ACHN (cell line): Measurements from ENCODE around the gene HSD17B7.
A peak's percentile ranks its signal among the peaks of the same experiment; 100 is the strongest.
"Not testable (repeated sequence)": the region's sequence is repeated elsewhere in the genome, so short reads cannot be mapped to it uniquely, and the experiment has no call there.

Experiments
- DNase-seq: peaks from one replicate; pipeline ENCODE4 v3.0.0-alpha.2; 2015
- in situ Hi-C: cut with HindIII; loops from 2 replicates; pipeline ENCODE4 v1.10.0; 2017; ENCODE audit warnings: low sequenced_read_pairs, low pct_ligation_motif_present, low pct_unique_long_range_greater_than_20kb

HSD17B7 gene

DNA sequence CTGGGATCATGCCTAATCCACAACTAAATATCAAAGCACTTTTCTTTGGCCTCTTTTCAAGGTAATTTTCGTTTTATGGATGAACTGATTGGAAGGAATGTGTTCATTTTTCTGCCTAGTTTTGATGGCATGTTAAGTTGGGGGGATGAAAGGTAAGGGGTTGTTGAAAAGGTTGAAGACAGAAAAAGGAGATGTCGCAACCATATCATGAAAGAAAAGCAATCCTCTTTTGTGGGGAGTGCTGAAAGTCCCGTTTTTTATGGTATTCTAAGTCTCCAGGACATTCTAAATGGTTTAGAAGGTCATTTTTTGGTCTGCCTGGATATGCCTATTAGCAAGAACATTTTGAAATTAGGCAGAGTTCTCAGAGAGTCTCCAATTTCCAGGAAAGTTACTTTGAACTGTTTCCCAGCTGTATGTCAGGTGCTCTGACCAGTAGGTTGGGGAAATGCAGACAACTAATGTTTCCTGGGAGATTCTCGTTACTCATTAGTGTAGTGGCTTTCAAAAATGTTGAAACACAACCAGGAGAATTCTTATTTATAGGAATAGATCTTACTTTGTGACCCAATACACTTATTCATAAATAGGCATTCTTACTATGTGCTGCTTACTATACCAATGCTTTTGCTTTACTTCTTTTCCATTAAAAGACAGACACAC lies 6.2 kb downstream of the HSD17B7 start:
- in situ Hi-C loops, DNase-seq: not testable (repeated sequence)

DNA sequence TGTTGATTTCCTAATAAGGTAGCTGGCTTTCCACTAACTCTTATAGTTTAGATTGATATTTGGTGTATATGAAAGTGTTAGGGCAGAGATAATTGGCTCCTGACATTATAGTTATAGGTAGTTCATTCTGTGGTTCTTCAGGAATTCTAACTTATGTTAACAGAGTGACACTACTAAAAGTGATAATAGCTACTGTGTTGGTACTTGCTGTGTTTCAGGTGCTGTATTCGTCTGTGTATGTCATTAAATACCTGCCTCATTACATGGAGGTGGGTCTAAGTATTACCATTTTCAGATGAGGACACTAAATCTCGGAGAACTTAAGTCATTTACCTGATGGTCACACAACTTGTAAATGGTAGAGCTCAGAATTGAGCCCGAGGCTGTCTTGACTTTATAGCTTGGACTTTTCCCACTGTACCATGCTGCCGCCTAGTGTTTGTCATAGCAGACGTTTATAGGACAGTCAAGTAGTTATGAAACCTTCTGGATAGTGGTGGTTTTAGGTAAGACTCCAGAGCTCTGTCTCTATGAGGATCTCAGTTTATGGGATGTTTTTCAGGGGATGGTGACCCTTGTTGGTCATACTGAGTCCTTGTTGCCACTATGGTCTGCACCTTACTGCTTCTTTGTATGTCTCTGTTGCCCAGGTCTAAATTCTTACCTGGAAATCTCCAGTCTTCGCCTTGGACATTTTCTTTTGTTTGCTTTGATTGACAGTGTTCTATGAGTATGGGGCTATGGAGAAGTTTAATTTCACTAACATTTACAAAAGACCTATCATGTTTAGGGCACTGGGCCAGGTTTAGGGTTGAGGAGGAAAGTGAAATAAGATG lies 9.7 kb downstream of the HSD17B7 start:
- in situ Hi-C loops: not testable (repeated sequence)
- peak; percentile 67 for DNase-seq

DNA sequence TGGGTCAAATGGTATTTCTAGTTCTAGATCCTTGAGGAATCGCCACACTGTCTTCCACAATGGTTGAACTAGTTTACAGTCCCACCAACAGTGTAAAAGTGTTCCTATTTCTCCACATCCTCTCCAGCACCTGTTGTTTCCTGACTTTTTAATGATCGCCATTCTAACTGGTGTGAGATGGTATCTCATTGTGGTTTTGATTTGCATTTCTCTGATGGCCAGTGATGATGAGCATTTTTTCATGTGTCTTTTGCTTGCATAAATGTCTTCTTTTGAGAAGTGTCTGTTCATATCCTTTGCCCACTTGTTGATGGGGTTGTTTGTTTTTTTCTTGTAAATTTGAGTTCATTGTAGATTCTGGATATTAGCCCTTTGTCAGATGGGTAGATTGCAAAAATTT lies 17.0 kb downstream of the HSD17B7 start:
- DNase-seq, in situ Hi-C loops: not testable (repeated sequence)

DNA sequence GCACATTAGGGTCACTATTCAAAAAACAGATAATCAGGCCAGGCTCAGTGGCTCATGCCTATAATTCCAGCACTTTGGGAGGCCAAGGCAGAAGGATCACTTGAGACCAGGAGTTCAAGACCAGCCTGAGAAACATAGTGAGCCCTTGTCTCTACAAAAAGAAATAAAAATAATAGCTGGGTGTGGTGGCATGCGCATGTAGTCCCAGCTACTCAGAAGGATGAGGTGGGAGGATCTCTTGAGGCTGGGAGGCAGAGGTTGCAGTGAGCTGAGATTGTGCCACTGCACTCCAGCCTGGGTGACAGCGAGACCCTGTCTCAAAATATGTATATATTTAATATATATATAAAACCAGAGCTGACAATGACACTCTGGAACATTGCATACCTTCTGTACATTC lies 21.9 kb downstream of the HSD17B7 start:
- DNase-seq, in situ Hi-C loops: not testable (repeated sequence)

DNA sequence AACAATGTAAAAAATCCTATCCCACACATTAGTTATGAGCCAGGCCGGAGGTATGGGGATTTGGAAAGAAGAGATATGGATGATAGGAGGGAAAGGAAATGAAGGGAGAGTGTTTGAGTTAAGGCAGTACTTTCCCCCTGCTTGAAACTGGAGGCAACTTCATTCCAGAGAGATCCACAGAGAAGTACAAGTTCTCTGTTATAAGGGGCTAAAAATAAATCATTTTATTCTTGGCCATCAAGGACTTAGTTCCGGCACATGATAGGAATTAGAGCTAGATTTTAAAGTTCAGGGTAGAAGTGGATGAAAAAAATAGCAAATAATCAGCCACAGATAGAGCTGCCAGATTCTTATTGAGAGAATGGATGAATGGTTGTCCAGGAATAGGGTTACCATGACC lies 27.6 kb downstream of the HSD17B7 start:
- DNase-seq, in situ Hi-C loops: not testable (repeated sequence)

DNA sequence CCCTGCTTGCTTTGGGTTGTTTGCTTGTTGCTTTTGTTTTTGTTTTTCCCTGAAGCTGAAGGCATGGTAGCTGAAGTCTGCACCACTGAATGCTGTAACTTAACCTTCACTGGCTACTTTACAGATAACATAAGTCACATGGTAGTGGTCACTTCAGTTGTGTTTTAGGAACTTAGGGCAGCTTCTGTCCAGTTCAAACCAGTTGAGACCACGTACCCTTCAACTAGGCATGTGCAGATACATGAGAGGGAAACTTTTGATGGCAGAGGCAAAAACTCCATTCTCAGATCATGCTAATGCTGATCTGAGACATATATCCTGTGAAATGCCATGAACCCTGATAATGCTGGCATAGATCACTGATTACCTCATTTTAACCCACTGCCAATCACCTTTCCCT lies 28.2 kb downstream of the HSD17B7 start:
- DNase-seq, in situ Hi-C loops: not testable (repeated sequence)

DNA sequence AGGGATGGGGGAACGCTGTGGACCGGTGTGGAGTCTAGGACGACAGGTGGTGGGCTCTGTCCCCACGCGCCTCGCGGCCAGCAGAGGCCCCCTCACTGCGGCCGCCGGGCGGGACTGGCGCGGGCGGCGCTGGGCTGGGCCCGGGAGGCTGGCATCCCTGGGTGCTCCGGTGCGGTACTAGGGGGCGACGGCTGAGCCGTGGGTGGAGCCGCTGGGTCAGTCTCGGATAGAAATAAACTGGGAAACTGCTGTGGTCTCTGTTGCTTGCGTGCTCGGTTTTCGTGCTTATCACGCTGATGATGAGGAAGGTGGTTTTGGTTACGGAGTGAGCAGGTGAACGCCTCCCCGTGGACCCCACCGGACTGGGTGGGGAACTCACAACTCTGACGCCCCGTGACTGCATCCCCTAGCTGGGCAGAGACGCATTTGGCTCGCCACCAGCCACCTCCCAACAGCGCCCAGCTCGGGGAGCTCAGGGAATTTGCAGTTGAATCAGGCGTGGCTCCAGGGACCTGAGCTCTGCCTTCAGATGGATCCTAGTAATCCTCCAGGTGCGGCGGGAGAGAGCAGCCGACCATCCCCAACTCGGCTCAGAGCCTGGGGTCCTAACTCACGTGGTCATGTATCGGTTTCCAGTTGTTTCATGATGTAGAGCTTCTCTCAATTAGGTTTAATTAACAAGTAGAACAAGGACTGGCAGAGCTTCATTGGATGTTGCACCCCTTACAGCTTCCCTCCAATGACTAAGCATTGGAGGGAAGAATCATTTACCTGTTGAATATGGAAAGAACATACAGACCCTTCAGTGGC lies 32.1 kb downstream of the HSD17B7 start:
- peak; percentile 37 for DNase-seq

DNA sequence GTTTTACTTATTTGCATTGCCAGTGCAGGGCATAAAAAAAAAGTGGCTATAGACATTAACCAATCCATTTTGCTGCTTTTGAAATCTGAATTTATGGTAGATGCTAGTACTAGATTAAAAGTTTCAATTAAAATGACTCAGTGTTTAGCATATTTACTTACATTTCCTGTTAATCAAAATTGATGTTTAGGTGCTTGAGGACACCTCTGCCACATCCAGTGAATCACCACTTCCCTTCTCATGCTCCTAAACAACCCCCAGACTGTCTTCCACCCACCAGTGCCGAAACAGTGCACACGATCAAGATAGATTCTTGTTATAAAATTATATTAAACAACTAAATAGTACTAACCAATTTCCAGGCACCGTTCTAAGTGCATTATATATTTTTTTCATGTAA lies 32.7 kb downstream of the HSD17B7 start:
- in situ Hi-C loops: no loop called here
- no peak for DNase-seq

More for the DNA sequence above, 32.1 kb downstream of the HSD17B7 start:
- in situ Hi-C loops: no loop called here

DNA sequence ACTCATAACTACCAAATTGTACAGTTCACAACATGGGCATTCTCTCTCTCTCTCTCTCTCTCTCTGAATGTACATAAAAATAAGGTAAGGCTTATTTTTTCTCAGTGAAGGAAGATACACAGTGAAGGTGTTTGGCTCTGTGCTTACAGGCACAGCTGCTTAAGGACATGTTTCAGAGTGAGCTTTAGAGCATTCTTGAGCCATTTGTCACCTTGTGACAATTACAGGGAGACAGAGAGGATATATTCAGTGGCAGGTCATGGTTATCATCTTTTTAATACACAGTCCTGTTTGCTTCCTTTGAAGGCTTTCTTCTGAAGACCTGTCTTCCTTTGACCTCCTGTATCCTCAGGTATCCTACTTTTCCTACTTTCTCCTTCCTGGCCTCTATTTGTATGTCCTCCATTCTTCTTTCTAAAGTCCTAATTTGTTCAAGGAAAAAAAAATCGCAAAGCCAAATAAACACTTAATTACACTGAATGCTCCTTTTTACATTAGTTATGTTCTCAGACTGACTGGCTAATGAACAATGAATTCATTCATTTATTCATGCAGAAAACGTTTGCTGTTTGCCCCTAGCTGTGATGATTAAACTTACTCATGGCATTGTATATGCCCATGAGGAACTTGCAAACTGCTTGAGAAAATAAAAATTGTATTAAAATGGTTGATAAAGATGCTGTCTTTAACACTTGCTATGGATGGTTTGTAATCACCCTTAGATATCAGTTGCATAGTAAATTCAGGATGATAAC lies 33.4 kb downstream of the HSD17B7 start:
- in situ Hi-C loops: no loop called here
- no peak for DNase-seq

DNA sequence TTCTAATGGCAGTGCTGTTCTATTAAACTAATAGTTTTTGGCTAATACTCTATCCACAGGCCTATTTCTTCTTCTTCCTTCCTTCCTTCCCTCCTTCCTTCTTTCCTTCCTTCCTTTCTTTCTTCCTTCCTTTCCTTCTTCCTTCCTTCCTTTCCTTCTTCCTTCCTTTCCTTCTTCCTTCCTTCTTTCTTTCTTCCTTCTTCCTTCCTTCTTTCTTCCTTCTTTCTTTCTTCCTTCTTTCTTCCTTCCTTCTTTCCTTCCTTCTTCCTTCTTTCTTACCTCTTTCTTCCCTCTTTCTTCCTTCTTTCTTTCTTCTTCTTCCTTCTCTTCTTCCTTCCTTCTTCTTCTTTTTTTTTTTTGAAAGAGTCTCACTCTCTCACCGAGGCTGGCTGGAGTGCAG lies 38.8 kb downstream of the HSD17B7 start:
- no peak for DNase-seq
- in situ Hi-C loops: no loop called here

DNA sequence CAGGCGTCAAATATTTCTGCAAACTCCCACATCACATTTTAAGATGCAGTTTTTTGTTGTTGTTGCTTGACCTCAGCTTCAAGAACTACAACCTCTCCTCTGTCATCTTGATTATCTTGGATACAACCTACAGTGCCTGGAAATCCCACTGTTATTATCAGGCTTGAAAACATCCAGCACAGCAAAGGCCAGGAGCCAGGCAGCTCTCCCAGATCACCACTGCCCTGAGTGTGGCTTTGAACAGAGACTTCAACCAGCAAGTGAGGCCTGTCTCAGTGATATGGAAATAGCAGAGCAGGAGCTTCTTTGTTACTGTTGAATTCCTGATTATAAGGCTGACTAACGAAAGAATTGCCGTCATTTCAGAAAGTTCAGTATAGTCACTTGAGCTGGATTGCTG lies 42.0 kb downstream of the HSD17B7 start:
- in situ Hi-C loops: no loop called here
- no peak for DNase-seq

DNA sequence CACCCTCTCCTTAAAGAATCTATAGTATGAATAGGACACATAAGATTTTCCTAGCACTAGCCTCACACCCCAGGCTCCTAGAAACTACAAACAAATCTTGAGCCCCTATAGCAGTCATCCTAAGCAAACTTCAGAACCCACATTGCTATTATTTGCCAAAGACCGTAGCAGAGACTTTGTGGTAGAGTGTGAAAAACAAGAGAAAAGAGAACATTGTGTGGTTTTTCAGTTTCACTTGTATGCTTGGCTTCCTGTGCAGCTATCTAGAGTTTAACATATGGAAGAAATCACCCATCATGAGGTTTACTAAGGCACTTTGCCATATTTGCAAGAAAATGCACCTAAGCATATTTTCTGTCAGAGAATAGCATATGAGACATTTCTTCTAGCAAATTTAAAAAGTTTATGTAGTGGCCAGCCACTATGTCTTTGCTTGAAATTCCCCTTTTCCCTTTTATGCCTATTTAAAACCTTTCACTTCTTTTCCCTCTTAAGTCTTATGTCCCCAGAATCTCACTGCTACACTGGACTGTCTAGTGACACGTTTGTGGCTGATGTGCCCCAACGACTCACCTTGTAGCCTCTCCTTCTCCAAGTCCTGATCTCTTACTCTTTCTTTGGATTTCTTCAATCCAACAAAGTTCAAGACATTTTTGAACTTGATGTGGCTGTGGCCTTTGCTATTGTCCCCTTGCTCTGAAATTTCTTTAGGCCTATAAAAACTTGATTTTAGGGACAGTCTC lies 44.8 kb downstream of the HSD17B7 start:
- in situ Hi-C loops: no loop called here
- DNase-seq: no peak

DNA sequence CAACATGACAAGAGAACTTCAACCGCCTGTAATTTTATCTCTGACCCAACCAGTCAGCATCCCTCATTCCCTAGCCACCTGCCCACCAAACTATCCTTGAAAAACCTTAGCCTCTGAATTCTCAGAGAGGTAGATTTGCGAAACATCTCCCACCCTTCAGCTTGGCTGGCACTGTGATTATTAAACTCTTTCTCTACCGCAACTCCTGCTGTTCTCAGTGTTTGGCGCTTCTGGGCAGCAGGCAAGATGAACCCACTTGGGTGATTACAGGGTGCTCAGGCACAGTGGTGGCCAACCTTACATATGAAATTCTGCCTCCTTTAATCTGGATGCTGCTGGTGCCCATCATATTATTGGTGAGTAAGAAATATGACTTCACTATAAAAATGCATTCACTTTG lies 48.4 kb downstream of the HSD17B7 start:
- in situ Hi-C loops: no loop called here

DNA sequence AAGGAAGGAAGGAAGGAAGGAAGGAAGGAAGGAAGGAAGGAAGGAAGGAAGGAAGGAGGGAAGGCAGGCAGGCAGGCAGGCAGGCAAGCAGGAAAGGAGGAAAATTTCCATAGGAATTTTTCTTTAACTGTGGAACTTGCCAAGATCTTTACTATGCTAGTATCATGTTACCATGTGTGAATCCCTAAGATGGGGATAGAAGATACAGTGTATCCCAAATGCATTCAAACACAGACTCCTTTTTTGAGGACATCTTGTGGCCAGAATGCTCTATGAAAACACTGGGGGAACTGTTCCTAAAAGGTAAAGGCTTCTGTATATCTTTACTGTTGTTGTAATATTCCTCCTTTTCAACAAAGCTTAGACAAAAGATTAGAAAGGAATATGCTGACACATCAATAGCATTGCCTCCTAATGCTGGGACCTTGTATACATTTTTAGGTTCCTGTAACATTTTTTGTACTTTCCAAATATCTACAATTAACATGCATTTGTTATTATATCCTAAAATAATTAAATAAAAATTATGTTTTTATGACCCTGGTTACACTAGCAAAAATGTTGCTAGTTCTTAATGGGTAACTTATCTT lies 49.8 kb downstream of the HSD17B7 start:
- no peak for DNase-seq
- in situ Hi-C loops: no loop called here

More for the DNA sequence above, 48.4 kb downstream of the HSD17B7 start:
- no peak for DNase-seq

DNA sequence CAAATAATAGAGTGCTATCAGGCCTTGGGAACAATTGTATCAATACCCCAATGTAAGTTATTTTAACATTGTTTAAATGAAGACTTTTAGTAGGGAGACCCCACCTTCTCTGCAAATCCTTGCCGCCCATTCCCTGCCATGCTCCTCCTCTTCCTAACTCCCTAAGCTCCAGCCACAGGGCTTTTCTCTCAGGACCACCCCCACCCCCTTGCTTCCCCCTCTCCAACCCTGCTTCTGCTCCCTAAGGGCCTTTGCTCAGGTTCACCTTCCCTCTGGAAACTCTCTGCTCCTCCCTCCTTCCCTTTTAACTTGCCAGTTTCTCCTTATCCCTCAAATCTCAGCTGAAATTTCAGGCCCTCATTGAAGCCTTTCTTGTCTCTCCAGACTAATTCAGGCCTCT lies 53.7 kb downstream of the HSD17B7 start:
- in situ Hi-C loops: no loop called here
- no peak for DNase-seq

DNA sequence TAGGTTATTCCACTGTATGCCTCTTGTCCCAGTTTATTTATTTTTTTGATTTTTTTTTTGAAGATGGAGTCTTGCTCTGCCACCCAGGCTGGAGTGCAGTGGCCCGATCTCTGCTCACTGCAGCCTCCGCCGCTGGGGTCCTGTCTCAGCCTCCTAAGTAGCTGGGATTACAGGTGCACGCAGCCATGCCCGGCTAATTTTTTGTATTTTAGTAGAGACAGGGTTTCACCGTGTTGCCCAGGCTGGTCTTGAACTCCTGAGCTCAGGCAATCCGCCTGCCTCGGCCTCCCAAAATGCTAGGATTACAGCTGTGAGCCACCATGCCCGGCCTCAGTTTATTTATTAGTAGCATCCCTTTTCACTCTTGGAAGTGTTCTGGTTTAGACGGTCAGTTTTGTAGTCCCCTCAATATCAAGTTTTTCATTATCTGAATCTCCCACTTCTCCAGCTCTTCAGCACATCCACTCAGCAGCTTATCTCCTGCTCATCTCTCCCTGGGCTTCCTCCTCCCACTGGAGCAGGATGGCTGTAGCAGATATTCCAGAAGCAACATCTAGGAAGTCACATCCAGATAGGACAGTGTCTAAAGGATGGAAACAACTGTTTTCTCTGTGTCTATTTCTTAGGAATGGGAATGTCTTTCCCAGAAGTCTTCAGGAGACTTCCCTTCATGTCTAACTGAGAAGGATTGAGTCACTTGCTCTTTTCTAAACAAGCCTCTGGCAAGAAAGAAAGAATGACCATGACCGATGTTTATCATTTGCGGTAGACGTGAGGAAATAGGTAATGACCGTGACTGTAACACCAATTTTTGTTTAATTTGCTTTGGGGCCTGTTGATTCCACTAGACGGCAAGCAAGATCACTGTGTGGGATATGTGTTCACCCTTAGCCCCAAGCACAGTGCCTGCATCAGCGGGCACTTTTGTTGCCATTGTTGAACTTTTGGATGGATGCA lies 56.0 kb downstream of the HSD17B7 start:
- DNase-seq: no peak
- in situ Hi-C loops: no loop called here
